ENCODE data around the gene PODXL.
"Not testable (repeated sequence)": the region's sequence is repeated elsewhere in the genome, so short reads cannot be mapped to it uniquely, and the experiment has no call there.

Gene PODXL

GRCh38 chr7:131536361-131536849, 20.0 kb downstream of the PODXL start:
- no peak for DNase-seq

DNA sequence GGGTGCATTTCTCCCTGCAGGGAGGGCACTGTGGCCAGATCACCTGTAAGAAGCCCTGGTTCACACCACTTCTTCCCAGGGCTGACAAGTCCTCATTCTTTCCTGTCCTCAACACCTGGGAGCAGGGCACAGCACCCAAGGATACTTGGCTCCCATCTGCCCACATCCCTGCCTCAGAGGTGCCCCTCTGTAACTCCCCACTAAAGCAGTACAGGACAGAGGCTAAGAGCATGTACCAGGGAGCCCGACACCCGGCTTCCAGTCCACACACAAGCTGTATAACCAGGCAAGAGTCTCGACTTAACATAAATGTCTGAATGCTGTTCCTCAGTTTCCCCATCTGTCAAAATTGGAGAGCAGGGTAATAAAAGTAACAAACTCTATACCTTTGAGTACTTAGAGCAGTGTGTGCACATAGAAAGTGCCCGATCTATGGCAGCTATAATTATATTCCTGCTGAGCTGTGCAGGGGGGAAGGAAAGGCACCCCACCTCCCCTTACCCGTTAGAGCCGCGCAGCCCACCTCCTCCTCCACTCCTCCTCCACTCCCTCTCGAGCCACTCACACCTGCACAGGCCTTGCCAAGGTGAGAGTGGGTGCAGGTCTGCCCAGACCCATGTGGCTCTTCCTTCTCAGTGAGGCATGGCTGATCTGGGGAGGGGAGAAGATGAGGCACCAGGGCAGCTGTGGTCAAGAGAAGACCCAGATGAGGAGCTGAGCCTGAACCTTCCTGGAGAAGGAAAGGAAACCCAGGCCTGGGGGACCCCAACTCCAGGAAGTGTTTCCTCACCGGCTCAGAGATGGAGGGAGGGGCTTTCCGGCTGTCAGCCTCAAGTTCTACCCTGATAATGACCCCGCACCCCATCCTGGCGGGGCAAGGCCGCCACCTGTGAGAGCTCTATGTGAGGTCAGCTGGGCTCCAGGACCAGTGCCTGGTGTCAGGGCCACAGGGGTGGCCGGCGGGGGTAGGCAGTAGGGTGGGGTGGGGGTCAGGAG, 22.6 kb downstream of the PODXL start:
- DNase-seq, result no peak

GRCh38 chr7:131533151-131533559, 23.3 kb downstream of the PODXL start:
- no peak for DNase-seq

- DNase-seq, result no peak
Observed at GRCh38 chr7:131532570-131533091, 23.8 kb downstream of the PODXL start.

DNA sequence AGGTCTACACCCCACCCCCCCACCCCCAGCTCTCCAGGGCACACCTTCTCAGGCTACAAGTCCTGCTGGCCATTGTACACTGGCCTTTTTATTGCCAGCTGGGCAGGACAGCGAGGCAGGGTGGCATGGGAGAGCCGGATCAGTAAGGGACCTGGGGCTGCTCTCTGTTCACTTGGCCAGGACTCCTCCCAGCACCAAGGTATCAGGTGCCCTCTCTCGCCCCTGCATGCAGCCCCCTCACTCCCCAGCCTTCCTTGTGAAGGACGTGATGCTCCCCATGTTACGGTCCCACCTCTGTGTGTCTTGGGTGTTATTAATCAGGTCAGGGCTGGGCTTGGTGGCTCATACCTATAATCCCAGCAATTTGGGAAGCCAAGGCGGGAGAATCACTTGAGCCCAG, 26.3 kb downstream of the PODXL start:
- no peak for DNase-seq

GRCh38 chr7:131529617-131530016, 26.8 kb downstream of the PODXL start:
- no peak for DNase-seq

DNA sequence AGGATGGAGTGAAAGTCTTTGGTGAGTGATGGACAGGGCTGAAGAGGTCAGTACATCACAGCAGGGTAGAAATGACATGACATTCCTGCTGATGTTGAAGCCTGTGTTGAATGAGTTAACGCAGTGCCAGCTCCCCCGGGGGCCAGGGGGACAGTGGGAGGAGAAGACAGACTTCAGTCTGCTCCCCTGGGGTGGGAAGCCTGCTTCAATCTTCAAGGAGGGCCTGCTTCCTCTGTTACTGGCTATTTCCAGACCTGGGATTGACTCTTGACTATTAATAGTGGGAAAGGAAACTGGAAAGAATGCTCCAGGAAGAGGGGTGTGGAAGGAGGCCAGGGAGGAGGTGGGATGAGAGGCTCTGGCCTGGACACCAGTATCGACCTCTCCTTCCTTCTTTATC, 27.2 kb downstream of the PODXL start:
- DNase-seq, result no peak

- peak; percentile 32 for DNase-seq
Observed at GRCh38 chr7:131527456-131527855, 29.0 kb downstream of the PODXL start.

GRCh38 chr7:131525820-131526219, 30.6 kb downstream of the PODXL start:
- DNase-seq, result no peak

GRCh38 chr7:131524703-131525102, 31.7 kb downstream of the PODXL start:
- DNase-seq, result no peak

GRCh38 chr7:131524115-131524514, 32.3 kb downstream of the PODXL start:
- no peak for DNase-seq

- no peak for DNase-seq
Observed at GRCh38 chr7:131522325-131522930, 34.0 kb downstream of the PODXL start.

DNA sequence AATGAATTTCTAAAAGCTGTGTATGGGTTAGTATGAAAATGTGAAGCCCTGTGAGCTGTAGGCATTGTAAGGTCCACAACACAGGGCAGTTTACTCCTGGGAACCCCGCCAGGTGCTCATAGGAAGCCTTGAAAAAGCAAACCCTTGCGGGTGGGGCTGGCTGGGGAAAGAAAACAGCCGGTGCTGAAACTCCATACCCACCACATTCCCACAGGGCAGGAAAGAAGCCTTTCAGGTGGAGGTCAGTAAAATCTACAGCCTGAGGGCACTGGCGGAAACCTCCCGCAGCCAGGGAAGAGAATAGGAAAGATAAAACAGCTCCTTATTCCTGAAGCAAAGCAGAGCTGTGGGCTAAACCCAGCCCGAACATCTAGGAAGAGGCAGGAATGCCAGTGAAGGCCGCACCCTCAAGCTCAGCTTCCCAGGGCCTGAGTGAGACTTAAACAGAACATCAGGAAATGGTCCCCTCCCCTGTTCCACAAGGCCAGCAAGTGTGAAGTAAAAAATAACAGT, 34.7 kb downstream of the PODXL start:
- no peak for DNase-seq

GRCh38 chr7:131518626-131519025, 37.8 kb downstream of the PODXL start:
- no peak for DNase-seq

DNA sequence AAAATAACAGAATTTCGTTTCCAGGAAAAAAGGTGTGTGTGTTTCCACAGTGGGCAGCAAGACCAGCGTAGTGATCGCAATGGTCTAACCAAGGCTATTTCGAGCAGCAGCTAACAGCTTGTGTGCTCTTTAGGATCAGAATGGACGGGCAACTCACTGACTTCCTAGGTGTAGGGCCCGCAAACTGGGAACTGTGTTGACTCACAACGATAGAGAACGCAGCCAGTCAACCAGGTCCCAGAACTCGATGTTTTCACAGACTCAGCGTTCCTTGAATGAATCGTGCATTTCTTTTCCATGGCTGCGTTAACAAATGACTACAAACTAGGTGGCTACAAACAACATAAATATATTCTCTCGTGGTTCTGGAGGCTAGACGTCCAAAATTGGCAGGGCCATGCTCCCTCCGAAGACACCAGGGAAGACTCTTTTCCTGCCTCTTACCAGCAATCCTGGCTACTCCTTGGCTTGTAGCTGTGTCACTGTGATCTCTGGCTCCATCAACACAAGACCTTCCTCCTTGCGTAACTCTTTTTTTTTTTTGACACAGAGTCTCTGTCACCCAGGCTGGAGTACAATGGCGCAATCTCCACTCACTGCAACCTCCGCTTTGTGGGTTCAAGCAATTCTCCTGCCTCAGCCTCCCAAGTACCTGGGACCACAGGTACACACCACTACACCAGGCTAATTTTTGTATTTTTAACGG, 39.1 kb downstream of the PODXL start:
- DNase-seq, result peak; percentile 63

GRCh38 chr7:131515471-131515870, 41.0 kb downstream of the PODXL start:
- DNase-seq, result not testable (repeated sequence)

- DNase-seq, result peak; percentile 47
Observed at GRCh38 chr7:131513245-131514061, 43.0 kb downstream of the PODXL start.

DNA sequence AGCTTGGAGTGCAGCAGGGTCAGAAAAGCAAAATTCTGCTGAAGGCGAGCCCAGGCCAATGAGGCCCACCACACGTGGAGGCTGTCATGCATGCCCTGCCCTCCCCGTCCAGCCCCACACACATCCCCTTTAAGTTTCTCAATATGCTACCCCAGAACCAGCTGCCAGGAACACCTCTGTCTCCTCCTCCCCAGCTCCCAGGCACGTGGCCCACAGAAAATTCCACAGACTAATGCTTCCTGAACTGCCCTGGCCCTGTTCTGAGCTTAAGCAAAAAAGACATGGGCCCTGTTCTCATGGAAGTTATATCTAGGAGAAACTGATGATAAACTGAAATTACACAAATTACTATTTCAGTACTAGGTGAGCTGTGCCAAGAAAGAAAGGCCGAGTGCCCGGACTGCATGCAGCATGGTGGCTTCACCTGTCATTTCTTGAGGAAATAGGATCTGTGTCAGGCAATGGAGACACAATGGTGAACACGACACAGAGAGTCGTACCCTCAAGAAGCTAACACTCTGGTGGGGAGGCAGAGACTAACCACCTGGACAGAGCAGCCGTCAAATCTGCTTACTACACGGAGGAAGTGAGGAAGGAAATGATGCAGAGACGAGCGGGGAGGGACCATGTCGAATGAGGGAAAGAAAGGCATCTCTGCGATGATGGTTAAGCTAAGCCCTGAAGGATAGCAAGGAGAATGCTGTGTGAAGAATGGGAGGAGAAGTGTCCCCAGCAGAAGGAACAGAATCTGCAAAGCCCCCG, 44.5 kb downstream of the PODXL start:
- DNase-seq, result no peak

- DNase-seq, result no peak
Observed at GRCh38 chr7:131511071-131511470, 45.4 kb downstream of the PODXL start.

GRCh38 chr7:131509781-131510180, 46.6 kb downstream of the PODXL start:
- no peak for DNase-seq
